A549 (cell line): ENCODE data around the gene LAMP5. TPM values are rescaled to one million over a fixed set of nuclear protein-coding genes. Genes with fewer than 3 reads are reported as not detected.

Experiments used
- ATAC-seq, 2 experiments: fragments of 200-7000 bp in 1 of 2; fragments of >200 bp in 1 of 2; cut with Nextera tagmentation in 1 of 2; cut with Tn5 transposase in 1 of 2; 3 replicates each; pipeline versions ENCODE4 v1.8.0 to v1.9.1; 2018 to 2020; ENCODE audit warnings: mild to moderate bottlenecking in 1 of 2, moderate library complexity in 1 of 2
- CTCF ChIA-PET: fragments of 300-600 bp; sonication (Branson Sonifier 250); formaldehyde crosslinking; extraction: SDS; loops from one replicate; lab custom pipeline; 2021; ENCODE audit warnings: antibody characterized with exemption, inconsistent platforms; lab: Yijun Ruan, JAX
- POLR2A ChIA-PET: fragments of 350-600 bp; formaldehyde crosslinking; extraction: SDS; loops from one replicate; lab custom pipeline; 2021; ENCODE audit warnings: antibody characterized with exemption, inconsistent platforms; lab: Yijun Ruan, JAX
- DNase-seq, 2 experiments: peaks; one replicate each; pipeline versions ENCODE4 v3.0.0 to v3.0.0-alpha.2; 2011 to 2016; ENCODE audit warnings: low read depth in 1 of 2, low spot score in 1 of 2
- FAIRE-seq: peaks from 2 replicates; lab custom pipeline; 2011; peaks lifted over from hg19 to GRCh38; lab: Jason Lieb, UNC
- H3K27ac ChIP-seq, 2 experiments: fragments of >200 bp; sonication (Bioruptor Twin); formaldehyde crosslinking; 3 replicates each; pipeline ENCODE4 v1.5.1; 2016 to 2017
- H3K4me1 ChIP-seq: fragments of >200 bp; sonication (Bioruptor Twin); formaldehyde crosslinking; 3 replicates; pipeline ENCODE4 v1.6.1; 2016
- H3K4me2 ChIP-seq: fragments of >200 bp; sonication (Bioruptor Twin); formaldehyde crosslinking; 3 replicates; pipeline ENCODE4 v1.6.1; 2016
- H3K4me3 ChIP-seq: fragments of >200 bp; sonication (Bioruptor Twin); formaldehyde crosslinking; 3 replicates; pipeline ENCODE4 v1.5.1; 2016
- H3K9me3 ChIP-seq: fragments of >200 bp; sonication (Bioruptor Twin); formaldehyde crosslinking; 3 replicates; pipeline ENCODE4 v1.6.1; 2016
- CHD4 ChIP-seq: fragments of 200-600 bp; sonication (generic); IDR thresholded peaks from 2 replicates; pipeline ENCODE4 v1.6.1; 2016; ENCODE audit warnings: antibody characterized with exemption, mild to moderate bottlenecking, borderline replicate concordance
- FOSB ChIP-seq: fragments of 250-450 bp; sonication (Bioruptor Pico); IDR thresholded peaks from 2 replicates; pipeline ENCODE4 v1.5.0; 2020; ENCODE audit warnings: mild to moderate bottlenecking, moderate library complexity
- HES2 ChIP-seq: fragments of >200 bp; sonication (Bioruptor Twin); formaldehyde crosslinking; IDR thresholded peaks from 2 replicates; pipeline ENCODE4 v1.6.1; 2016
- HEYL ChIP-seq: fragments of 250-450 bp; sonication (Bioruptor Pico); IDR thresholded peaks from 2 replicates; pipeline ENCODE4 v1.8.0; 2021; ENCODE audit warnings: mild to moderate bottlenecking, moderate library complexity
- HMGXB4 ChIP-seq: fragments of 250-450 bp; sonication (Bioruptor Pico); IDR thresholded peaks from 2 replicates; pipeline ENCODE4 v1.5.0; 2021; ENCODE audit warnings: mild to moderate bottlenecking, moderate library complexity, borderline replicate concordance
- HOXA7 ChIP-seq: fragments of 250-450 bp; sonication (Bioruptor Pico); IDR thresholded peaks from 2 replicates; pipeline ENCODE4 v1.5.0; 2020; ENCODE audit warnings: mild to moderate bottlenecking, moderate library complexity
- HOXB13 ChIP-seq: fragments of 250-450 bp; sonication (Bioruptor Pico); IDR thresholded peaks from 2 replicates; pipeline ENCODE4 v1.5.0; 2020; ENCODE audit warnings: low read depth, mild to moderate bottlenecking, moderate library complexity
- MAX ChIP-seq: IDR thresholded peaks from 2 replicates; pipeline ENCODE4 v1.6.1; 2012
- NFE2L2 ChIP-seq: fragments of 150-350 bp; conservative IDR thresholded peaks from 2 replicates; pipeline ENCODE4 v1.6.1; 2014; ENCODE audit warnings: low read length
- POLR2AphosphoS2 ChIP-seq: conservative IDR thresholded peaks from 2 replicates; pipeline ENCODE4 v1.6.1; 2012; ENCODE audit warnings: low read length, improper control_type of control experiment, inconsistent platforms
- RFX5 ChIP-seq: fragments of 450-650 bp; IDR thresholded peaks from 2 replicates; pipeline ENCODE4 v1.7.1; 2014; ENCODE audit warnings: antibody characterized with exemption, mild to moderate bottlenecking, moderate library complexity
- RNF2 ChIP-seq: fragments of 200-600 bp; sonication (generic); IDR thresholded peaks from 2 replicates; pipeline ENCODE4 v1.6.1; 2016; ENCODE audit warnings: low read depth, mild to moderate bottlenecking, antibody characterized with exemption, moderate library complexity, borderline replicate concordance
- TP53 ChIP-seq: fragments of 250-450 bp; sonication (Bioruptor Pico); IDR thresholded peaks from 2 replicates; pipeline ENCODE4 v1.5.0; 2021; ENCODE audit warnings: mild to moderate bottlenecking, moderate library complexity
- WGBS: methylation state at CpG from one replicate; pipeline ENCODE4 v1.1.6; 2017; ENCODE audit errors: missing lambda C conversion rate; 5-methylcytosine and 5-hydroxymethylcytosine counted together
- polyA plus RNA-seq, 4 experiments: library from polyadenylated mRNA; depleted of rRNA in 3 of 4; stranded (reverse); fragments of >200 nt; fragmentation: RNase III in 1 of 4; extraction: RNeasy Plus Mini Kit Qiagen cat#74134 plus additional on column Dnase treatment in 1 of 4; gene quantifications; 2 replicates in 3 of 4; 3 replicates in 1 of 4; pipeline ENCODE4 v1.2.3, GENCODE V29; 2011 to 2017
- TF ChIP-seq, protein P1 (sequence below): fragments of 250-450 bp; sonication (Bioruptor Pico); IDR thresholded peaks from 2 replicates; pipeline ENCODE4 v1.5.0; 2020; ENCODE audit warnings: low read depth, mild to moderate bottlenecking, moderate library complexity
- TF ChIP-seq, protein P2 (sequence below): fragments of >200 bp; sonication (Bioruptor Twin); formaldehyde crosslinking; IDR thresholded peaks from 3 replicates; pipeline ENCODE4 v1.5.1; 2016
- TF ChIP-seq, protein P3 (sequence below): IDR thresholded peaks from 2 replicates; pipeline ENCODE4 v1.6.1; 2012; ENCODE audit warnings: low read depth, borderline replicate concordance
- TF ChIP-seq, protein P4 (sequence below): fragments of 200-600 bp; sonication (generic); IDR thresholded peaks from 2 replicates; pipeline ENCODE4 v1.6.1; 2016; ENCODE audit warnings: antibody characterized with exemption, mild to moderate bottlenecking, moderate library complexity

The LAMP5 gene
- polyA plus RNA-seq, 2 of the 4 experiments (the other 2 are of a cell fraction) = 0.04 to 0.12 TPM

GRCh38 chr20:9515214-9515585 is 810 bp downstream of the LAMP5 start:
- TF ChIP-seq HES2 = no peak
- TF ChIP-seq RNF2 = no peak
- TF ChIP-seq, protein P1, sequence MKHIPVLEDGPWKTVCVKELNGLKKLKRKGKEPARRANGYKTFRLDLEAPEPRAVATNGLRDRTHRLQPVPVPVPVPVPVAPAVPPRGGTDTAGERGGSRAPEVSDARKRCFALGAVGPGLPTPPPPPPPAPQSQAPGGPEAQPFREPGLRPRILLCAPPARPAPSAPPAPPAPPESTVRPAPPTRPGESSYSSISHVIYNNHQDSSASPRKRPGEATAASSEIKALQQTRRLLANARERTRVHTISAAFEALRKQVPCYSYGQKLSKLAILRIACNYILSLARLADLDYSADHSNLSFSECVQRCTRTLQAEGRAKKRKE (CRISPR knock-in tag) = no peak
- TF ChIP-seq RFX5 = no peak
- TF ChIP-seq FOSB = no peak
- no peak for TF ChIP-seq HMGXB4 (CRISPR knock-in tag)
- no peak for TF ChIP-seq CHD4
- TF ChIP-seq MAX = no peak
- TF ChIP-seq POLR2AphosphoS2 = no peak
- no peak for TF ChIP-seq HEYL (CRISPR knock-in tag)
- TF ChIP-seq, protein P2, sequence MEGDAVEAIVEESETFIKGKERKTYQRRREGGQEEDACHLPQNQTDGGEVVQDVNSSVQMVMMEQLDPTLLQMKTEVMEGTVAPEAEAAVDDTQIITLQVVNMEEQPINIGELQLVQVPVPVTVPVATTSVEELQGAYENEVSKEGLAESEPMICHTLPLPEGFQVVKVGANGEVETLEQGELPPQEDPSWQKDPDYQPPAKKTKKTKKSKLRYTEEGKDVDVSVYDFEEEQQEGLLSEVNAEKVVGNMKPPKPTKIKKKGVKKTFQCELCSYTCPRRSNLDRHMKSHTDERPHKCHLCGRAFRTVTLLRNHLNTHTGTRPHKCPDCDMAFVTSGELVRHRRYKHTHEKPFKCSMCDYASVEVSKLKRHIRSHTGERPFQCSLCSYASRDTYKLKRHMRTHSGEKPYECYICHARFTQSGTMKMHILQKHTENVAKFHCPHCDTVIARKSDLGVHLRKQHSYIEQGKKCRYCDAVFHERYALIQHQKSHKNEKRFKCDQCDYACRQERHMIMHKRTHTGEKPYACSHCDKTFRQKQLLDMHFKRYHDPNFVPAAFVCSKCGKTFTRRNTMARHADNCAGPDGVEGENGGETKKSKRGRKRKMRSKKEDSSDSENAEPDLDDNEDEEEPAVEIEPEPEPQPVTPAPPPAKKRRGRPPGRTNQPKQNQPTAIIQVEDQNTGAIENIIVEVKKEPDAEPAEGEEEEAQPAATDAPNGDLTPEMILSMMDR = no peak
- TF ChIP-seq, protein P3, sequence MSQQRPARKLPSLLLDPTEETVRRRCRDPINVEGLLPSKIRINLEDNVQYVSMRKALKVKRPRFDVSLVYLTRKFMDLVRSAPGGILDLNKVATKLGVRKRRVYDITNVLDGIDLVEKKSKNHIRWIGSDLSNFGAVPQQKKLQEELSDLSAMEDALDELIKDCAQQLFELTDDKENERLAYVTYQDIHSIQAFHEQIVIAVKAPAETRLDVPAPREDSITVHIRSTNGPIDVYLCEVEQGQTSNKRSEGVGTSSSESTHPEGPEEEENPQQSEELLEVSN = no peak
- no peak for TF ChIP-seq HOXA7 (CRISPR knock-in tag)
- TF ChIP-seq, protein P4, sequence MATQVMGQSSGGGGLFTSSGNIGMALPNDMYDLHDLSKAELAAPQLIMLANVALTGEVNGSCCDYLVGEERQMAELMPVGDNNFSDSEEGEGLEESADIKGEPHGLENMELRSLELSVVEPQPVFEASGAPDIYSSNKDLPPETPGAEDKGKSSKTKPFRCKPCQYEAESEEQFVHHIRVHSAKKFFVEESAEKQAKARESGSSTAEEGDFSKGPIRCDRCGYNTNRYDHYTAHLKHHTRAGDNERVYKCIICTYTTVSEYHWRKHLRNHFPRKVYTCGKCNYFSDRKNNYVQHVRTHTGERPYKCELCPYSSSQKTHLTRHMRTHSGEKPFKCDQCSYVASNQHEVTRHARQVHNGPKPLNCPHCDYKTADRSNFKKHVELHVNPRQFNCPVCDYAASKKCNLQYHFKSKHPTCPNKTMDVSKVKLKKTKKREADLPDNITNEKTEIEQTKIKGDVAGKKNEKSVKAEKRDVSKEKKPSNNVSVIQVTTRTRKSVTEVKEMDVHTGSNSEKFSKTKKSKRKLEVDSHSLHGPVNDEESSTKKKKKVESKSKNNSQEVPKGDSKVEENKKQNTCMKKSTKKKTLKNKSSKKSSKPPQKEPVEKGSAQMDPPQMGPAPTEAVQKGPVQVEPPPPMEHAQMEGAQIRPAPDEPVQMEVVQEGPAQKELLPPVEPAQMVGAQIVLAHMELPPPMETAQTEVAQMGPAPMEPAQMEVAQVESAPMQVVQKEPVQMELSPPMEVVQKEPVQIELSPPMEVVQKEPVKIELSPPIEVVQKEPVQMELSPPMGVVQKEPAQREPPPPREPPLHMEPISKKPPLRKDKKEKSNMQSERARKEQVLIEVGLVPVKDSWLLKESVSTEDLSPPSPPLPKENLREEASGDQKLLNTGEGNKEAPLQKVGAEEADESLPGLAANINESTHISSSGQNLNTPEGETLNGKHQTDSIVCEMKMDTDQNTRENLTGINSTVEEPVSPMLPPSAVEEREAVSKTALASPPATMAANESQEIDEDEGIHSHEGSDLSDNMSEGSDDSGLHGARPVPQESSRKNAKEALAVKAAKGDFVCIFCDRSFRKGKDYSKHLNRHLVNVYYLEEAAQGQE = no peak
- no peak for TF ChIP-seq HOXB13 (CRISPR knock-in tag)
- TF ChIP-seq TP53 = no peak
- no peak for TF ChIP-seq NFE2L2
- 80% methylated on average over 13 of the region's 13 CpGs for WGBS
- CTCF ChIA-PET = interaction anchor here (0.8 to 2.4 kb wide), 2 partner anchors 94 to 107 kb away, joined by 5 to 9 read pairs; no protein-coding TSS in a partner anchor
- Histone ChIP-seq H3K27ac (no peak overlapping the region), H3K4me1 (no peaks in the 10 kb centered on the region), H3K4me2 (peak overlapping the region; percentile 63), H3K9me3 (no peaks in the 10 kb centered on the region), H3K4me3 (no peak overlapping the region)
- ATAC-seq = no peak; a peak in 1 of 6 replicates
- no peak for FAIRE-seq
- POLR2A ChIA-PET = no interaction called here
- DNase-seq = no peak
